ENCODE results near the gene C17orf67.

C17orf67 gene

GRCh38 chr17:56870081-56870651 lies 36.4 kb upstream of the C17orf67 start:
- H3K4me3 ChIP-seq (ENCODE audit: low read depth, low read length) = no peak overlapping the region
- DNase-seq (ENCODE audit: low read depth) = no peak
- TF ChIP-seq, protein P1, sequence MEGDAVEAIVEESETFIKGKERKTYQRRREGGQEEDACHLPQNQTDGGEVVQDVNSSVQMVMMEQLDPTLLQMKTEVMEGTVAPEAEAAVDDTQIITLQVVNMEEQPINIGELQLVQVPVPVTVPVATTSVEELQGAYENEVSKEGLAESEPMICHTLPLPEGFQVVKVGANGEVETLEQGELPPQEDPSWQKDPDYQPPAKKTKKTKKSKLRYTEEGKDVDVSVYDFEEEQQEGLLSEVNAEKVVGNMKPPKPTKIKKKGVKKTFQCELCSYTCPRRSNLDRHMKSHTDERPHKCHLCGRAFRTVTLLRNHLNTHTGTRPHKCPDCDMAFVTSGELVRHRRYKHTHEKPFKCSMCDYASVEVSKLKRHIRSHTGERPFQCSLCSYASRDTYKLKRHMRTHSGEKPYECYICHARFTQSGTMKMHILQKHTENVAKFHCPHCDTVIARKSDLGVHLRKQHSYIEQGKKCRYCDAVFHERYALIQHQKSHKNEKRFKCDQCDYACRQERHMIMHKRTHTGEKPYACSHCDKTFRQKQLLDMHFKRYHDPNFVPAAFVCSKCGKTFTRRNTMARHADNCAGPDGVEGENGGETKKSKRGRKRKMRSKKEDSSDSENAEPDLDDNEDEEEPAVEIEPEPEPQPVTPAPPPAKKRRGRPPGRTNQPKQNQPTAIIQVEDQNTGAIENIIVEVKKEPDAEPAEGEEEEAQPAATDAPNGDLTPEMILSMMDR (IDR thresholded peaks at IDR 0.05; ENCODE audit: low read depth, low read length, missing control alignments) = no peak
- in situ Hi-C loops (cut with HindIII; ENCODE audit: low sequenced_read_pairs) = no loop called here

GRCh38 chr17:56868716-56869115 lies 35.0 kb upstream of the C17orf67 start:
- in situ Hi-C loops (cut with HindIII; ENCODE audit: low sequenced_read_pairs) = no loop called here
- TF ChIP-seq, protein P1 (IDR thresholded peaks at IDR 0.05; ENCODE audit: low read depth, low read length, missing control alignments) = no peak
- no peak for DNase-seq (ENCODE audit: low read depth)

GRCh38 chr17:56867948-56868376 lies 34.2 kb upstream of the C17orf67 start:
- no peak for DNase-seq (ENCODE audit: low read depth)
- in situ Hi-C loops (cut with HindIII; ENCODE audit: low sequenced_read_pairs) = no loop called here
- H3K4me3 ChIP-seq (ENCODE audit: low read depth, low read length) = no peak overlapping the region
- TF ChIP-seq, protein P1 (IDR thresholded peaks at IDR 0.05; ENCODE audit: low read depth, low read length, missing control alignments) = no peak

More at GRCh38 chr17:56868716-56869115, 35.0 kb upstream of the C17orf67 start:
- no peak overlapping the region for H3K4me3 ChIP-seq (ENCODE audit: low read depth, low read length)

- in situ Hi-C loops (cut with HindIII; ENCODE audit: low sequenced_read_pairs) = no loop called here
Observed at GRCh38 chr17:56866496-56866895, 32.8 kb upstream of the C17orf67 start.

GRCh38 chr17:56866076-56866475 lies 32.4 kb upstream of the C17orf67 start:
- TF ChIP-seq, protein P1 (IDR thresholded peaks at IDR 0.05; ENCODE audit: low read depth, low read length, missing control alignments) = no peak
- DNase-seq (ENCODE audit: low read depth) = no peak
- no peak overlapping the region for H3K4me3 ChIP-seq (ENCODE audit: low read depth, low read length)
- in situ Hi-C loops (cut with HindIII; ENCODE audit: low sequenced_read_pairs) = no loop called here

More at GRCh38 chr17:56866496-56866895, 32.8 kb upstream of the C17orf67 start:
- no peak for DNase-seq (ENCODE audit: low read depth)
- TF ChIP-seq, protein P1 (IDR thresholded peaks at IDR 0.05; ENCODE audit: low read depth, low read length, missing control alignments) = no peak
- no peak overlapping the region for H3K4me3 ChIP-seq (ENCODE audit: low read depth, low read length)

- TF ChIP-seq, protein P1 (IDR thresholded peaks at IDR 0.05; ENCODE audit: low read depth, low read length, missing control alignments) = no peak
- no peak for DNase-seq (ENCODE audit: low read depth)
- H3K4me3 ChIP-seq (ENCODE audit: low read depth, low read length) = no peak overlapping the region
- in situ Hi-C loops (cut with HindIII; ENCODE audit: low sequenced_read_pairs) = no loop called here
Observed at GRCh38 chr17:56863974-56864373, 30.3 kb upstream of the C17orf67 start.
